Ishikawa (cell line): Measurements from ENCODE around the gene TRAK2.

Experiments used
- CEBPB ChIP-seq: IDR thresholded peaks from 2 replicates; pipeline ENCODE4 v1.6.1; 2012
- CREB1 ChIP-seq: IDR thresholded peaks from 2 replicates; pipeline ENCODE4 v1.6.1; 2012; ENCODE audit warnings: low read depth
- EGR1 ChIP-seq: IDR thresholded peaks from 2 replicates; pipeline ENCODE4 v1.6.1; 2012
- EP300 ChIP-seq: IDR thresholded peaks from 2 replicates; pipeline ENCODE4 v1.6.1; 2012; ENCODE audit warnings: borderline replicate concordance
- FOXM1 ChIP-seq: IDR thresholded peaks from 2 replicates; pipeline ENCODE4 v1.6.1; 2012; ENCODE audit warnings: low read depth, borderline replicate concordance
- MAX ChIP-seq: IDR thresholded peaks from 2 replicates; pipeline ENCODE4 v1.6.1; 2012
- NFIC ChIP-seq: IDR thresholded peaks from 2 replicates; pipeline ENCODE4 v1.6.1; 2012
- RAD21 ChIP-seq: IDR thresholded peaks from 2 replicates; pipeline ENCODE4 v1.6.1; 2012; ENCODE audit warnings: low read depth
- TAF1 ChIP-seq: IDR thresholded peaks from 2 replicates; pipeline ENCODE4 v1.6.1; 2012; ENCODE audit warnings: low read depth, mild to moderate bottlenecking
- TCF12 ChIP-seq: IDR thresholded peaks from 2 replicates; pipeline ENCODE4 v1.6.1; 2012; ENCODE audit warnings: low read depth
- TEAD4 ChIP-seq: IDR thresholded peaks from 2 replicates; pipeline ENCODE4 v1.6.1; 2012
- YY1 ChIP-seq: IDR thresholded peaks from 2 replicates; pipeline ENCODE4 v1.6.1; 2012; ENCODE audit warnings: low read depth
- ZBTB7A ChIP-seq: IDR thresholded peaks from 2 replicates; pipeline ENCODE4 v1.6.1; 2012; ENCODE audit warnings: low read depth
- TF ChIP-seq, protein P1 (sequence below): IDR thresholded peaks from 2 replicates; pipeline ENCODE4 v1.6.1; 2012
- TF ChIP-seq, protein P2 (sequence below): IDR thresholded peaks from 2 replicates; pipeline ENCODE4 v1.6.1; 2012; ENCODE audit warnings: low read depth, mild to moderate bottlenecking

TRAK2 gene, protein sequence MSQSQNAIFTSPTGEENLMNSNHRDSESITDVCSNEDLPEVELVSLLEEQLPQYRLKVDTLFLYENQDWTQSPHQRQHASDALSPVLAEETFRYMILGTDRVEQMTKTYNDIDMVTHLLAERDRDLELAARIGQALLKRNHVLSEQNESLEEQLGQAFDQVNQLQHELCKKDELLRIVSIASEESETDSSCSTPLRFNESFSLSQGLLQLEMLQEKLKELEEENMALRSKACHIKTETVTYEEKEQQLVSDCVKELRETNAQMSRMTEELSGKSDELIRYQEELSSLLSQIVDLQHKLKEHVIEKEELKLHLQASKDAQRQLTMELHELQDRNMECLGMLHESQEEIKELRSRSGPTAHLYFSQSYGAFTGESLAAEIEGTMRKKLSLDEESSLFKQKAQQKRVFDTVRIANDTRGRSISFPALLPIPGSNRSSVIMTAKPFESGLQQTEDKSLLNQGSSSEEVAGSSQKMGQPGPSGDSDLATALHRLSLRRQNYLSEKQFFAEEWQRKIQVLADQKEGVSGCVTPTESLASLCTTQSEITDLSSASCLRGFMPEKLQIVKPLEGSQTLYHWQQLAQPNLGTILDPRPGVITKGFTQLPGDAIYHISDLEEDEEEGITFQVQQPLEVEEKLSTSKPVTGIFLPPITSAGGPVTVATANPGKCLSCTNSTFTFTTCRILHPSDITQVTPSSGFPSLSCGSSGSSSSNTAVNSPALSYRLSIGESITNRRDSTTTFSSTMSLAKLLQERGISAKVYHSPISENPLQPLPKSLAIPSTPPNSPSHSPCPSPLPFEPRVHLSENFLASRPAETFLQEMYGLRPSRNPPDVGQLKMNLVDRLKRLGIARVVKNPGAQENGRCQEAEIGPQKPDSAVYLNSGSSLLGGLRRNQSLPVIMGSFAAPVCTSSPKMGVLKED

DNA sequence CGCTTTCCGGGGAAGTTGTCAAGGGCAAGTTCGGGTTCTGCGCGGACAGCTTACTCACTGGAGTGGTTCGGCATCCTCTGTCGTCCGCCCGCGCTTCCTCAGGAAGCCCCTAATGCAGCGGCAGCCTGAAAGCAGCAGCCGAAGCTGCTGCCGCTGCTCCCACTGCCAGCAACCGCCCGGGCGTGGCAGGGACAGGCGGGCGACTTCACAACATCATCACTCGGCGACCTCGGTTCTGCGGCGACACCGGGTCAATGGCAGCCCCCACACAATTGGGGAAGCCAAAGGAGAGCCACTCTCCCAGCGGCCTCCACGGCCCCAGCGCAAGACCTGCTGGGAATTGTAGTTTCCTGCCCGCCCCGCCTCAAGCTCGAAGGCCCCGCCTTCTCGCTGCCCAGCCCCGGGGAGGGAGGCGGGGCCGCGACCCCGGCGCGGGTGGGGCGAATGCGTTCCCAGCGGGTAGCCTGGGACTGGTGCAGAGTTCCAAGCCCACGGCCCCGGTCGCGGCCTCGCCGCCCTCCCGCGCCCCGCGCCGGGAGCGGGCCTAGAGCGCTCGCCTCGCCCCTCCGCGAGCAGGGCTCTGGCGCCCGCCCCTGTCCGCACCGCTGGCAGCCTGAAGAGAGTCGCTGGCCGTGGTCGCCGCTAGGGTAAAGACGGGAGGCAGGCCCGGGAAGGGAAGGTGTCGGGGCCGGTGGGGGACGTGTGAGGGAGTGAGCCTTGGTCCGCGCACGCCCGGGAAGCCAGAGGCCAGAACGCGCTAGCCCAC, at the start of gene TRAK2, which contains the start of gene STRADB:
Gene TRAK2, minus strand, starts transcription at position 167 of the 766 bp plus-strand sequence. CDS start 30,951 bp downstream, outside the sequence.
Gene STRADB, plus strand, starts transcription at position 449 of the 766 bp plus-strand sequence. CDS start 3,101 bp downstream, outside the sequence.
- TF ChIP-seq CREB1 = peak; percentile 89
- peak; percentile 39; the same call in 1 of the 2 replicates for TF ChIP-seq TAF1
- TF ChIP-seq ZBTB7A = peak; percentile 46; the same call in 1 of the 2 replicates
- TF ChIP-seq RAD21 = no peak
- TF ChIP-seq EP300 = no peak
- TF ChIP-seq TCF12 = 0 out of 2 replicates have a peak, but pooled peaks have one; percentile 25
- TF ChIP-seq FOXM1 = no peak
- TF ChIP-seq MAX = peak; percentile 18; the same call in 1 of the 2 replicates
- TF ChIP-seq NFIC = 0 out of 2 replicates have a peak, but pooled peaks have one; percentile 13
- peak; percentile 90 for TF ChIP-seq YY1
- TF ChIP-seq CEBPB = no peak

GRCh38 chr2:201500534-201500933, 49.3 kb upstream of the TRAK2 start:
- TF ChIP-seq, protein P1, sequence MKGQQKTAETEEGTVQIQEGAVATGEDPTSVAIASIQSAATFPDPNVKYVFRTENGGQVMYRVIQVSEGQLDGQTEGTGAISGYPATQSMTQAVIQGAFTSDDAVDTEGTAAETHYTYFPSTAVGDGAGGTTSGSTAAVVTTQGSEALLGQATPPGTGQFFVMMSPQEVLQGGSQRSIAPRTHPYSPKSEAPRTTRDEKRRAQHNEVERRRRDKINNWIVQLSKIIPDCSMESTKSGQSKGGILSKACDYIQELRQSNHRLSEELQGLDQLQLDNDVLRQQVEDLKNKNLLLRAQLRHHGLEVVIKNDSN = no peak
- TF ChIP-seq FOXM1 = no peak
- TF ChIP-seq CREB1 = no peak
- TF ChIP-seq TAF1 = no peak
- TF ChIP-seq, protein P2, sequence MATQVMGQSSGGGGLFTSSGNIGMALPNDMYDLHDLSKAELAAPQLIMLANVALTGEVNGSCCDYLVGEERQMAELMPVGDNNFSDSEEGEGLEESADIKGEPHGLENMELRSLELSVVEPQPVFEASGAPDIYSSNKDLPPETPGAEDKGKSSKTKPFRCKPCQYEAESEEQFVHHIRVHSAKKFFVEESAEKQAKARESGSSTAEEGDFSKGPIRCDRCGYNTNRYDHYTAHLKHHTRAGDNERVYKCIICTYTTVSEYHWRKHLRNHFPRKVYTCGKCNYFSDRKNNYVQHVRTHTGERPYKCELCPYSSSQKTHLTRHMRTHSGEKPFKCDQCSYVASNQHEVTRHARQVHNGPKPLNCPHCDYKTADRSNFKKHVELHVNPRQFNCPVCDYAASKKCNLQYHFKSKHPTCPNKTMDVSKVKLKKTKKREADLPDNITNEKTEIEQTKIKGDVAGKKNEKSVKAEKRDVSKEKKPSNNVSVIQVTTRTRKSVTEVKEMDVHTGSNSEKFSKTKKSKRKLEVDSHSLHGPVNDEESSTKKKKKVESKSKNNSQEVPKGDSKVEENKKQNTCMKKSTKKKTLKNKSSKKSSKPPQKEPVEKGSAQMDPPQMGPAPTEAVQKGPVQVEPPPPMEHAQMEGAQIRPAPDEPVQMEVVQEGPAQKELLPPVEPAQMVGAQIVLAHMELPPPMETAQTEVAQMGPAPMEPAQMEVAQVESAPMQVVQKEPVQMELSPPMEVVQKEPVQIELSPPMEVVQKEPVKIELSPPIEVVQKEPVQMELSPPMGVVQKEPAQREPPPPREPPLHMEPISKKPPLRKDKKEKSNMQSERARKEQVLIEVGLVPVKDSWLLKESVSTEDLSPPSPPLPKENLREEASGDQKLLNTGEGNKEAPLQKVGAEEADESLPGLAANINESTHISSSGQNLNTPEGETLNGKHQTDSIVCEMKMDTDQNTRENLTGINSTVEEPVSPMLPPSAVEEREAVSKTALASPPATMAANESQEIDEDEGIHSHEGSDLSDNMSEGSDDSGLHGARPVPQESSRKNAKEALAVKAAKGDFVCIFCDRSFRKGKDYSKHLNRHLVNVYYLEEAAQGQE = no peak

DNA sequence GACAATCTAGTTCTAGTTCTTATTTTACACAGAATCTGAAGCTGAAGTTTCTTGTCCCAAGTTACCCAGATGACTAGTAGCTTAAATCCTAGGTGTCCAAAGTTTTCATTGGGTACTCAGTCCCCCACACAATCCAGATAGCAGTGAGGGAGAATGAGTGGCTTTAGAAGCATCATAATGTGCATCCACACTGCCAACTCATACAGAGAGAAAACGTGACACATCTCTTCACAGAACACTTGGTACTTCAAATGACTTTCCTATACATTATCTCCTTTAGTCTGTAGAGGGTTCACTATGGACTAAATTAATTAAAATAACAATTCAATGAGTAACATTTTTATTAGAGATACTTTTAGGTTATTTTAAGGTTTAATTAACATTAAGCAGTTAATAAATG, 45.5 kb upstream of the TRAK2 start:
- TF ChIP-seq CREB1 (no peak), MAX (no peak), EP300 (no peak), TAF1 (no peak), RAD21 (no peak), ZBTB7A (no peak), EGR1 (no peak), YY1 (no peak), TCF12 (no peak), NFIC (no peak), TEAD4 (no peak), FOXM1 (no peak), CEBPB (no peak)
- TF ChIP-seq, protein P1 = no peak
- TF ChIP-seq, protein P2 = no peak

- TF ChIP-seq, protein P2 = no peak
- TF ChIP-seq RAD21 (no peak), ZBTB7A (no peak), EGR1 (no peak), MAX (no peak), YY1 (no peak), CEBPB (no peak), CREB1 (no peak), TAF1 (no peak), FOXM1 (no peak), EP300 (no peak), TEAD4 (no peak), TCF12 (no peak), NFIC (no peak)
- TF ChIP-seq, protein P1 = no peak
Observed at GRCh38 chr2:201490291-201490690, 39.0 kb upstream of the TRAK2 start.
